Measurements from ENCODE around the gene RPLP1. TPM values are rescaled to one million over a fixed set of nuclear protein-coding genes. Genes with fewer than 3 reads are reported as not detected.

Gene RPLP1
- total RNA-seq, 1 experiment from 2014 or later: 1,535 TPM

DNA sequence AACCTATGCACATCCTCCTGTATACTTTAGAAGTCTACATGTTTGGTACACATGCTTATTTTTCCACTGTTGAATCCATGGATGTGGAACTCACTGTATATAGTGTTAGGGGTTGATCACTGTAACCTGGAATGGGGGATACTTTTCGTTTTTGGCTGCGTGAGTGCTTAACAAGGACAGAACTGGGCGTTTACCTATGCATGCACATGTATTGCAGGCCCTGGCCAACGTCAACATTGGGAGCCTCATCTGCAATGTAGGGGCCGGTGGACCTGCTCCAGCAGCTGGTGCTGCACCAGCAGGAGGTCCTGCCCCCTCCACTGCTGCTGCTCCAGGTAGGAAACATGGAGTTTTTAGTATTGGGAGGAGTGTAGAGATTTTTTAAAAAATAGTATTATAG is 2.3 kb downstream of the RPLP1 start:
- intact Hi-C loops (cut with micrococcal nuclease; ENCODE audit: unreplicated experiment): loop anchor here (5.0 kb wide), 1 partner anchor 38 kb away; no protein-coding TSS in a partner anchor
- CTCF ChIA-PET: interaction anchor here (1.4 to 3.3 kb wide), 2 partner anchors 11 kb away, joined by 6 to 13 read pairs; no protein-coding TSS in a partner anchor
- H3K9me3 Mint-ChIP-seq (ENCODE audit: low read depth, unreplicated experiment): no peaks in the 10 kb centered on the region
- DNase-seq: no peak
- peak overlapping the region; percentile 72 for H3K4me3 Mint-ChIP-seq (ENCODE audit: low read depth, unreplicated experiment)
- peaks cover 13% of the 10 kb centered on the region for H3K4me1 Mint-ChIP-seq (ENCODE audit: low read depth, unreplicated experiment)
- peak overlapping the region; percentile 66 for H3K27ac Mint-ChIP-seq (ENCODE audit: unreplicated experiment)
- peaks cover 75% of the 10 kb centered on the region for H3K36me3 Mint-ChIP-seq (ENCODE audit: insufficient read depth, unreplicated experiment)
- TF ChIP-seq, protein P1, sequence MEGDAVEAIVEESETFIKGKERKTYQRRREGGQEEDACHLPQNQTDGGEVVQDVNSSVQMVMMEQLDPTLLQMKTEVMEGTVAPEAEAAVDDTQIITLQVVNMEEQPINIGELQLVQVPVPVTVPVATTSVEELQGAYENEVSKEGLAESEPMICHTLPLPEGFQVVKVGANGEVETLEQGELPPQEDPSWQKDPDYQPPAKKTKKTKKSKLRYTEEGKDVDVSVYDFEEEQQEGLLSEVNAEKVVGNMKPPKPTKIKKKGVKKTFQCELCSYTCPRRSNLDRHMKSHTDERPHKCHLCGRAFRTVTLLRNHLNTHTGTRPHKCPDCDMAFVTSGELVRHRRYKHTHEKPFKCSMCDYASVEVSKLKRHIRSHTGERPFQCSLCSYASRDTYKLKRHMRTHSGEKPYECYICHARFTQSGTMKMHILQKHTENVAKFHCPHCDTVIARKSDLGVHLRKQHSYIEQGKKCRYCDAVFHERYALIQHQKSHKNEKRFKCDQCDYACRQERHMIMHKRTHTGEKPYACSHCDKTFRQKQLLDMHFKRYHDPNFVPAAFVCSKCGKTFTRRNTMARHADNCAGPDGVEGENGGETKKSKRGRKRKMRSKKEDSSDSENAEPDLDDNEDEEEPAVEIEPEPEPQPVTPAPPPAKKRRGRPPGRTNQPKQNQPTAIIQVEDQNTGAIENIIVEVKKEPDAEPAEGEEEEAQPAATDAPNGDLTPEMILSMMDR (IDR thresholded peaks at IDR 0.05; ENCODE audit: unreplicated experiment): no peak
- BruUV-seq (replicated peaks): no TSS peak
- H3K27me3 Mint-ChIP-seq (ENCODE audit: unreplicated experiment): no peaks in the 10 kb centered on the region

DNA sequence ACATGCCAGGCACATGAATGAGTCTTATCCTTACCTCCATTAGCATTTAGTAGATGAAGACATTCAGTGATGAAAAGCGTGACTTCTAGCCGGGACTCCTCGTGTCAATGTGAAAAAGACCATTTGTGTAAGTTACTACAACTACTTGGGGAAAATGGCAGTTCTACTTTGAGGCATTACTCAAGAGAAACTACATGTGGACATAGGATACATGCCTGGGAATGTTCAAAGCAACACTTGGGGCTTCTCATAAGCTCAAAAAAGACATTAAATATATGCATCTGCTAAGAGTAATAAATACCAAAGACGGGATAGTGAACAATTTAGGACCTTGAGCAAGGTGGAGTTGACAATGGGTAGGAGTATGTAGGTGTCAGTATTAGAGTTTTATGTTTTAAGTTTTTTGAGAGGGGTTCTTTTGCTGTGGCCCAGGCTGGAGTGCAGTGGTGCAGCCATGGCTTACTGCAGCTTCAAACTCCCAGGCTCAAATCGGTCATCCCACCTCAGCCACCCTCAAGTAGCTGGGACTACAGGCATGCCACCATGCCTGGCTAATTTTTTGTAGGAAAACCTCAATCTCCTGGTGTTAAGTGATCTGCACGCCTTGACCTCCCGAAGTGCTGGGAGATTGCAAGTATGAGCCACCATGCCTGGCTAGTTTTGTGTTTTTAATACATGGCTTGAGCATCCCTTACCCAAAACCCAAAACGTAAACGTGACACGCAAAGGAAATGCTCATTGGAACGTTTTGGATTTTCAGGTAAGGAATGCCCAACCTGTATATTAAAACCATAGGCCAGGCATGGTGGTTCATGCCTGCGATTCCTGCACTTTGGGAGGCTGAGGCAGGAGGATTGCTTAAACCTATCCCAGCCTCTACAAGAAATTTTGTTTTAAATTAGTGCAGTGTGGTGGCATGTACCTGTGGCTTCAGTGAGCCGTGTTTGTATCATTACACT is 3.9 kb downstream of the RPLP1 start:
- CTCF ChIA-PET: interaction anchor here (1.4 kb wide), 1 partner anchor 9 kb away, joined by 6 read pairs; no protein-coding TSS in a partner anchor
- BruUV-seq (replicated peaks): no TSS peak

DNA sequence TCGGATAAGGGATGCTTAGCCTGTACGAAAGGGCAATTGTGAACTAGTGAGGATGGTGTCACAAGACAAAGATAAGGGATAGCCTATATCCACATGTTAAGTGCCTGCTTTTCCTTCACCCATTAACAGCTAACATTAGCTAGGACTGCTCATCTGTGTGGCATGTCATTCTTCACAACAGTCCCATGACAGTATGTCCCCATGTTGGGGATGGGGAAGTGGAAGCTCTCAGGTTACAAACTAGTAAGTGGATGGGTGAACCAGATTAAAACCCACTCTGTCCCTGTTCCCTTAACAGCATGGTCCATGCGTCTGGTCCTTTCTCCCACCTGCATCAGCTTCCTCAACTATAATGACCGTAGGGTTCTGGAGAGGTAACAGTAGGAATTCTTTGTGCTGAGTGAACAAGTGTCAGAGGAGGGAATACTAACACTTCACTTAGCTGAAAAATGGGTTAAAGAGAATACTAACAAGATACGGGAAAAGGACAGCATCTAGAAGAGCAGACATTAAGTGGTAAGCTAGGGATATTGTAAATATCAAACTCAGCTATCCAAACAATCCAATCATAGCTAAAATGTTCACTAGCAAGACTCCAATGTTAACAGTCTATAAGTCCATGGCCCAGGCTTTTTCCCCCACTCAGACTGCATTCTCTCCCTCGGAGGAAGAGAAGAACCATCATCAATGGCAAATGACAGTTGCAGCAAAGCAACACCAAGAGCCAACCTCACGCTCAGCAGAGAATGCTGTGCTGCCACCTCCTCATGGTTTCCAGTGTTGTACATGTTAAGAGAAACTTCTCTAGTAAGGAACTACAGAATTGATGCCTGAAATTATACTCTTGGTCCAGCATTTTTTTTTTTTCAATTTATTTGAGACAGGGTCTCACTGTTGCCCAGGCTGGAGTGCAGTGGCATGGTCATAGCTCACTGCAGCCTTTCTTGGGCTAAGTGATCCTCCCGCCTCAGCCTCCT is 5.0 kb downstream of the RPLP1 start:
- no peak for DNase-seq
- BruUV-seq (replicated peaks): no TSS peak
- Mint-ChIP-seq H3K9me3 (ENCODE audit: low read depth, unreplicated experiment) (no peaks in the 10 kb centered on the region), H3K4me3 (ENCODE audit: low read depth, unreplicated experiment) (no peak overlapping the region), H3K27me3 (ENCODE audit: unreplicated experiment) (no peaks in the 10 kb centered on the region), H3K27ac (ENCODE audit: unreplicated experiment) (peak overlapping the region; percentile 91), H3K36me3 (ENCODE audit: insufficient read depth, unreplicated experiment) (peaks cover 75% of the 10 kb centered on the region), H3K4me1 (ENCODE audit: low read depth, unreplicated experiment) (peaks cover 24% of the 10 kb centered on the region)
- CTCF ChIA-PET: interaction anchor here (0.7 kb wide), 1 partner anchor 1523 kb away, joined by 7 read pairs; no protein-coding TSS in a partner anchor
- TF ChIP-seq, protein P1 (IDR thresholded peaks at IDR 0.05; ENCODE audit: unreplicated experiment): no peak
- intact Hi-C loops (cut with micrococcal nuclease; ENCODE audit: unreplicated experiment): no loop called here

More for the DNA sequence above, 3.9 kb downstream of the RPLP1 start:
- no peak overlapping the region for H3K4me3 Mint-ChIP-seq (ENCODE audit: low read depth, unreplicated experiment)
- H3K27ac Mint-ChIP-seq (ENCODE audit: unreplicated experiment): peak overlapping the region; percentile 66
- no peak for DNase-seq
- H3K4me1 Mint-ChIP-seq (ENCODE audit: low read depth, unreplicated experiment): peaks cover 16% of the 10 kb centered on the region
- TF ChIP-seq, protein P1 (IDR thresholded peaks at IDR 0.05; ENCODE audit: unreplicated experiment): no peak
- peaks cover 73% of the 10 kb centered on the region for H3K36me3 Mint-ChIP-seq (ENCODE audit: insufficient read depth, unreplicated experiment)
- H3K9me3 Mint-ChIP-seq (ENCODE audit: low read depth, unreplicated experiment): no peaks in the 10 kb centered on the region
- H3K27me3 Mint-ChIP-seq (ENCODE audit: unreplicated experiment): no peaks in the 10 kb centered on the region
- intact Hi-C loops (cut with micrococcal nuclease; ENCODE audit: unreplicated experiment): no loop called here

DNA sequence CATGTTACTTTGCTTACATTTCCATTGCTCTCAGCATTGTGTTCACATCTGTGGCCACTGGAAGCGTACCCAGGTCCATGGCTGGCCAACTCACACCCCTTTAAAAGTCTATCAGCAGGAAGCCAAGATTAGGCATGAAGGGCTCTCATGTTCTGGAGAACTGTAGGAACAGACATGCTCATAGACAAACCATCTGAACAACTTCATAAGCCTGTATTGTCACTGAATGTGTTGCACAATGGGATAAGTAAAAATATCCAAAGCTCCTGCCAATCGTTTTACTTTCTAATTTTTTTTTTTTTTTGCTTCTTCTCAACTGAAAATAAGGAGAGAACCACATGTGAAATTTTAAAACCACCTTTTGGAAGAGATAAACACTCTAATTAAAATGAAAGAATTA is 6.4 kb downstream of the RPLP1 start:
- Mint-ChIP-seq H3K27me3 (ENCODE audit: unreplicated experiment) (no peaks in the 10 kb centered on the region), H3K36me3 (ENCODE audit: insufficient read depth, unreplicated experiment) (peaks cover 70% of the 10 kb centered on the region), H3K4me3 (ENCODE audit: low read depth, unreplicated experiment) (no peak overlapping the region), H3K9me3 (ENCODE audit: low read depth, unreplicated experiment) (no peaks in the 10 kb centered on the region), H3K4me1 (ENCODE audit: low read depth, unreplicated experiment) (peaks cover 36% of the 10 kb centered on the region), H3K27ac (ENCODE audit: unreplicated experiment) (peak overlapping the region; percentile 4)
- TF ChIP-seq, protein P1 (IDR thresholded peaks at IDR 0.05; ENCODE audit: unreplicated experiment): no peak
- intact Hi-C loops (cut with micrococcal nuclease; ENCODE audit: unreplicated experiment): no loop called here
- DNase-seq: no peak
- CTCF ChIA-PET: no interaction called here
- no TSS peak for BruUV-seq (replicated peaks)
